IPS DF 19.7 (cell line): ENCODE results near the gene DLGAP1.
"Not testable (repeated sequence)": the region's sequence is repeated elsewhere in the genome, so short reads cannot be mapped to it uniquely, and the experiment has no call there.

Experiments used
- DNase-seq: peaks from one replicate; pipeline ENCODE4 v3.0.0-alpha.2; 2013; ENCODE audit warnings: low read depth, low spot score

DLGAP1 gene

DNA sequence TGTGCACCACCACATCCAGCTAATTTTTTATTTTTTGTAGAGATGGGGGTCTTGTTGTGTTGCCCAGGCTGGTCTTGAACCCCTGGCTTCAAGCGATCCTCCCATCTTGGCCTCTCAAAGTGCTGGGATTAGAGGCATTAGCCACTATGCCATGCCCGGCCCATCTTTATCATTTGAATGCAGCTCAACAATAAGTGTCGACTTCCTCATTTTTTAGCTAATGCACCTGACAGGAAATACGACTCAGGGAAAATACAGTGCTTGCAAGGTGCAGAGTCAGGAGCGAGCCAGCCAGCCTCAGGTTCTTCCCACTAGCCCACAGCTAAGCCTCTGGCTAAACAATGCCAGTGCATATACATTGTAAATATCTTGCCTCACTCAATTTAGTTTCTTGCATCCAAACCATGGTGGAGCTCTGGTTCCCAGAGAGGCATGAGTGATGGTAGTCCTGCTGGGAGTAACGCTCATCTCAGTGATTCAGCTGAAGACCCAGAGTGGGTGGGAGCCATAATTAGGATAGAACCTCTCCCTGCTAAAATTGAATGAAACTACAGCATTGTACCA lies 870.1 kb downstream of the DLGAP1 start:
- DNase-seq = no peak

GRCh38 chr18:3584266-3584861 lies 870.7 kb downstream of the DLGAP1 start:
- no peak for DNase-seq

- DNase-seq = no peak
Measured at GRCh38 chr18:3583873-3584247, 871.2 kb downstream of the DLGAP1 start.

DNA sequence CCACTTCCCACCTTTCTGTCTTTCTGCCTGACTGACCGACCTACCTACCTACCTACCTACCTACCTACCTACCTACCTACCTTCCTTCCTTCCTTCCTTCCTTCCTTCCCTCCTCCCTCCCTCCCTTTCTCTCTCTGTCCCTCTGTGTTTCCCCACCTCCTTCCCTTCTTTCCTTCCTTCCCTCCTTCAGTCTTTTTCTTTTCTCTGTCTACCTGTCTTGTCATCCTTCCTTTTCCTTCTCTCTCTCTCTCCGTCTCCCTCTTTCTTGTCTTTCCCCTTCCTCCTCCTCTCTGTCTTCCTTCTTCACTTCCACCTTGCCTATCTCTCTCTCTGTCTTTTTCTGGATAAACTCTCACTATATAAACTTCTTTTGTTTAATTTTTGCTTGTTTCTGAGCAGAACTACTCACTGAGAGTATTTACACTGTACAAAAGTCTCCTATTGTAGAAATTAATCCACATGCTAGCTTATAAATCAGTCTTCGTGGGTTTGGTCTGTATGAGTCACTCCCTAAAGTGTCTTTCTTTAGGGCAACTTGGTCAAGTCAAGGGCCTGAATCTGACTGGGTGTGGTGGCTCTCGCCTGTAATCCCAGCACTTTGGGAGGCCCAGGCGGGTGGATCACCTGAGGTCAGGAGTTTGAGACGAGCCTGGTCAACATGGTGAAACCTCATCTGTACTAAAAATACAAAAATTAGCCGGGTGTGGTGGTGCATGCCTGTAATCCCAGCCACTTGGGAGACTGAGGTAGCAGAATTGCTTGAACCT lies 871.8 kb downstream of the DLGAP1 start:
- DNase-seq = not testable (repeated sequence)

- DNase-seq = no peak
Measured at GRCh38 chr18:3581890-3582289, 873.2 kb downstream of the DLGAP1 start.

GRCh38 chr18:3580523-3581025 lies 874.5 kb downstream of the DLGAP1 start:
- not testable (repeated sequence) for DNase-seq

GRCh38 chr18:3579701-3580100 lies 875.4 kb downstream of the DLGAP1 start:
- DNase-seq = no peak

GRCh38 chr18:3578621-3579020 lies 876.5 kb downstream of the DLGAP1 start:
- DNase-seq = no peak

- no peak for DNase-seq
Measured at GRCh38 chr18:3577281-3577855, 877.7 kb downstream of the DLGAP1 start.

GRCh38 chr18:3572761-3573160 lies 882.3 kb downstream of the DLGAP1 start:
- no peak for DNase-seq

DNA sequence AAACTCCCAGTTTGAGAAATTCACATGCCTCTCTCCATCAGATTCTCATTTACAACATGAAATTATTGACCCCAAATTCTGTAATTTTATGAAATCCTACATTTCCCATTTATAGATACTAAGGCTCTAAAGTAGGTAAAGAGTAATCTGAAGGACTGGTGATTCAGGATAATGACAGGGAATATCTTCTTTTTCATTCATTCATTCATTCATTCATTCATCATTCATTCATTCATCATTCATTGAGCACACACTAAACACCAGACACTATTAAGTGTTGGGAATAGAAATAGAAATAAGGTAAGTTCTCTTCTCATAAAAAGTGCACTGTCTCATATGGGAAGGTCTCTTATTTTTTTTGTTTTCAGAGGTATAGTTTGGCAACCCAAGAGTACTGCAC lies 888.3 kb downstream of the DLGAP1 start:
- DNase-seq = no peak

DNA sequence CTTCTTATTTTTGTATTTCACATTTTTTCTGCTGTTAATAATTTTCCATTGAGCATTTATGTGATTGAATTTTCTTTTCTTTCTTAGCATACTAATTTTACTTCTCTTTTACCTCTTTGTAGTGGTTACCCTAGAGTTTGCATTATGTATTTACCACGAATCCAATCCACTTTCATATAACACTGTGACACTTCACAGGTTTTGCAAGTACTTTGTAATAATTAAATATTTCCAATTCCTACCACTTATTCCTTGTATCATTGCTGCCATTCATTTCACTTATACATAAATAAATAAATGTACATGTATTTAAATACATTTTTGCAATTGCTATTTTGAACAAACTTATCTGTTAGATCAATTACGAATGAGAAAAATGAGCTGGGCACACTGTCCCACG lies 894.4 kb downstream of the DLGAP1 start:
- DNase-seq = no peak

GRCh38 chr18:3554811-3555427 lies 900.2 kb downstream of the DLGAP1 start:
- no peak for DNase-seq

DNA sequence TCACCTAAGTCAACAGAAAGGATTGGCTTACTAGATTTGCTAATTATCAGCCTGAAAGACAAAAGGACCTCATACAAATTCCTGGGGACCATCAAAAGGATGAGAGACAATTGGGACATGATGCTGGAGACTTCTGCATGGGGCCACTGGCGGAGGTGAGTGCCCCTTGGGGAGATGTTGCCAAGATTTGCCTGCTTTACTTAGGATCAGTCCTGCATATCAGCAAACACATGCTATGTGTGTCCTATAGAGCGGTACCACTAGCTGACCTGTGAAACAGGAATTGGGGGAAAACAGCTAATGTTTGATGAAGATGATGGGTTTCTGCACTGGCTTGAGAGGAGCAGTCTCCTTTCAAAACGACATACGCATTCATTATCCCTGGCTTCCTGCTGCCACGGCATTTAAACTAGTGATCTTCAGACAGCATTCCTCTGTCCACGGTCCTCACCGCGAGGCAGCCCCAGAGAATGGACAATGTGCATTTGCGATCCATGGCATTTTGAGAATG lies 901.0 kb downstream of the DLGAP1 start:
- peak; percentile 78 for DNase-seq

- DNase-seq = no peak
Measured at GRCh38 chr18:3552305-3552704, 902.8 kb downstream of the DLGAP1 start.

GRCh38 chr18:3547891-3548615 lies 907.1 kb downstream of the DLGAP1 start:
- DNase-seq = no peak

DNA sequence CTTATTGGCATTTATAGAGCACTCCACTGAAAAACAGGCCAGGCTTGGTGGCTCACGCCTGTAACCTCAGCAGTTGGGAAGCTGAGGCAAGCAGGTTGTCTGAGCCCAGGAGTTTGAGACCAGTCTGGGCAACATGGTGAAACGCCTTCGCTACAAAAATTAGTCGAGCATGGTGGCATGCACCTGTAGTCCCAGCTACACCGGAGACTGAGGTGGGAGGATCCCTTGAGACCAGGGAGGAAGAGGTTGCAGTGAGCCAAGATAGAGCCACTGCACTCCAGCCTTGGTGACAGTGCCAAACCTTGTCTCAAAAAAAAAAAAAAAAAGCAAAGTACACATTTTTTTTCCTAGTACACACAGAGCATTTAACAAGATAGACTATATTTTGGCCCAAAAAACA lies 909.0 kb downstream of the DLGAP1 start:
- DNase-seq = no peak

GRCh38 chr18:3544537-3544936 lies 910.6 kb downstream of the DLGAP1 start:
- no peak for DNase-seq

DNA sequence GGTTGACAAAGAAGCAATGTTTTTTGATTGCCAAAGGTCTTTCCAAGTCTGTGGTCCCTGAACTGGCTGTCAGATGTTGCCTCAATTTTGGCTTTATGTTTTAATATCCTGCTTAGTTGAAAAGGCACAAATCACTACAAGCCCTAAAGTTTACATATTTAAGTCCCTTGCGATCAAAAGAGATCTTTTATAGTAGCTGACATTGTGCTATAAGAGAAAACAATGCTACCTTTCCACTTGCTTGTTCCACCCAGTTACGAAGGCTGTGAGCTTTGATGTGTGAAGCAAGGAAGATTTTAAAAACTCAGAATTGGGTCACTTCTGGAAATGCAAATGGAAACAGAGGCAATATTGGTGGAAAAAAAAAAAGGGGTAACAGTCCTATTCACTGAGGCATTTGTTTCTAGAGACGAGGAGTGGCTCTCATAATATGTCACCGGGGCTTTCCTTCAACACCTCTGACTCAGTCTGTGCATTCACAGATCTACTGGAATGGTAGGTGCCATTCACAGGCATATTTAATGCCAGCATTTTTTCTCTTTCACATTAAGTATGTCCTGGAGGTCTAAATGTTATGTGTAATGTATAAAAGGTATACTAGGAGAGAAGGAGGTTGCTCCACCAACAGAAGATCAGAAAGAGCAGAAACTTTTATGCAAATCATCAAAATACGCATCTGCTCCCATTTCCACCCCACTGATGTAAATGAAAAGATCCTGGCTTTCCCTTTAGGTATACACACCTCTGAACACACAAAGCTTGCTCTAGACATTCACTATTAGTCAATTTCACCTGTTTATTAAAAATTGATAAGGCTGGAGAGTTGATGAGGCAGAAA lies 913.3 kb downstream of the DLGAP1 start:
- no peak for DNase-seq

- DNase-seq = no peak
Measured at GRCh38 chr18:3540805-3541548, 914.1 kb downstream of the DLGAP1 start.
